GM12865 (cell line): Measurements from ENCODE around the gene SEPTIN11.

Source experiments
- DNase-seq: peaks from one replicate; pipeline ENCODE4 v3.0.0; 2010; ENCODE audit warnings: low read depth
- H3K4me3 ChIP-seq: 2 replicates; pipeline ENCODE4 v1.5.1; 2011; ENCODE audit warnings: mild to moderate bottlenecking, low read depth, low read length, control low read depth
- CTCF ChIP-seq: IDR thresholded peaks from 2 replicates; pipeline ENCODE4 v1.5.1; 2011; ENCODE audit warnings: low read length, control low read depth, low read depth, inconsistent platforms; ENCODE audit not compliant: insufficient read depth; ENCODE audit errors: missing control alignments

The SEPTIN11 gene

GRCh38 chr4:76987153-76987591, 37.6 kb downstream of the SEPTIN11 start:
- no peak for TF ChIP-seq CTCF
- no peak overlapping the region for H3K4me3 ChIP-seq
- DNase-seq = no peak

GRCh38 chr4:76987685-76988084, 38.1 kb downstream of the SEPTIN11 start:
- no peak for TF ChIP-seq CTCF
- no peak overlapping the region; the same call in 1 of the 2 replicates for H3K4me3 ChIP-seq
- peak; percentile 48 for DNase-seq

- H3K4me3 ChIP-seq = no peak overlapping the region
- no peak for DNase-seq
- no peak for TF ChIP-seq CTCF
These were observed 40.0 kb downstream of the SEPTIN11 start for GRCh38 chr4:76989391-76990061.

GRCh38 chr4:76990288-76991080, 40.9 kb downstream of the SEPTIN11 start:
- DNase-seq = no peak
- no peak for TF ChIP-seq CTCF
- no peak overlapping the region for H3K4me3 ChIP-seq

GRCh38 chr4:76991161-76991660, 41.7 kb downstream of the SEPTIN11 start:
- H3K4me3 ChIP-seq = no peak overlapping the region
- no peak for TF ChIP-seq CTCF
- DNase-seq = no peak

- no peak for TF ChIP-seq CTCF
- peak overlapping the region; percentile 24 for H3K4me3 ChIP-seq
- peak; percentile 86 for DNase-seq
These were observed 44.5 kb downstream of the SEPTIN11 start for GRCh38 chr4:76993787-76994641.
